DMS 273 treated with DMSO at 0.1 percent for 48 hours (cell line): ENCODE measurements around the gene TMEM119.

Source experiments
- DNase-seq: peaks from one replicate; lab custom pipeline; 2025; lab: John Stamatoyannopoulos, UW

Gene TMEM119, protein sequence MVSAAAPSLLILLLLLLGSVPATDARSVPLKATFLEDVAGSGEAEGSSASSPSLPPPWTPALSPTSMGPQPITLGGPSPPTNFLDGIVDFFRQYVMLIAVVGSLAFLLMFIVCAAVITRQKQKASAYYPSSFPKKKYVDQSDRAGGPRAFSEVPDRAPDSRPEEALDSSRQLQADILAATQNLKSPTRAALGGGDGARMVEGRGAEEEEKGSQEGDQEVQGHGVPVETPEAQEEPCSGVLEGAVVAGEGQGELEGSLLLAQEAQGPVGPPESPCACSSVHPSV

DNA sequence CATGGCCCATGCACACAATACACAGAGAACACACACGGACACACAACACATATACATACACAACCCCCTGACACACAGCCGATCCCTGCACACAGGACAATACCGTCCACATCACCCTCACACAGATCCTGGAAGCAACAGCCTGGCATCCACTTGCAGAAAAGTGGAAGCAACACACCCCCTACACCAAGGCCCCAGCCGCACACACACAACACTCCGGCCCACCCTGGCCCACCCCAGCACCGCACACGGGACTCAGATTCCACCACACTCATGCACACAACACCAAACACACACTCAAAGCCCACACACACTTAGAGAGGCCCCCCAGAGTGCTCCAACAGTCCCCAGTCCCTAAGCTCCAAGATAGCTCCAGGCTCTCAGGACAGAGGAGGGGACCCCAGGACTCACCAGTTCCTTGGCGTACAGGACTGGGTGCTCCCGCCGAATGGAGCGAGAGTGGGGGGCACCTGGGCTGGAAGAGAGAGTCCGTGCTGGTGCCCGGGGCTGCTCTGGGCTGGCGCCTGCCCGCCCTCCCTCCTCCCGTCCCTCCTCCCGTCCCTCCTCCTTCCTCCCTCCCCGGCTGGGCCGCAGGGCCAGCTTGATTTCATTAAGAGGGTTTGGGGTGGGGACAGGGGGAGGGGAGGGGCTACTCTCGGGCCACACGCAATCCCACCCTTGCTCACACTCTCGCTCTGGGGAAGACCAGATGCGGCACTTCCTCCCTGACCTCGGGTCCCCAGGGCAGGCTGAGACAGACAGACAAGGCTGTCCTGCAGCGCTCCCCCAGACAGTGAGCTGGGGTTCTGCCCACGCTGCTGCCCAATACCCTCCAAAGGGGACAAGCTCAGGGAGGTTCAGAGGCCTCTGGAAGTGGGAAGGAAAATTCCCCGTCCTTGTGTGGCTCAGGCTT, at the start of gene TMEM119:
Gene TMEM119 (minus strand): TSS at position 526 of the 913 bp plus-strand sequence. CDS start 5,701 bp downstream, outside the sequence.
- no peak for DNase-seq

DNA sequence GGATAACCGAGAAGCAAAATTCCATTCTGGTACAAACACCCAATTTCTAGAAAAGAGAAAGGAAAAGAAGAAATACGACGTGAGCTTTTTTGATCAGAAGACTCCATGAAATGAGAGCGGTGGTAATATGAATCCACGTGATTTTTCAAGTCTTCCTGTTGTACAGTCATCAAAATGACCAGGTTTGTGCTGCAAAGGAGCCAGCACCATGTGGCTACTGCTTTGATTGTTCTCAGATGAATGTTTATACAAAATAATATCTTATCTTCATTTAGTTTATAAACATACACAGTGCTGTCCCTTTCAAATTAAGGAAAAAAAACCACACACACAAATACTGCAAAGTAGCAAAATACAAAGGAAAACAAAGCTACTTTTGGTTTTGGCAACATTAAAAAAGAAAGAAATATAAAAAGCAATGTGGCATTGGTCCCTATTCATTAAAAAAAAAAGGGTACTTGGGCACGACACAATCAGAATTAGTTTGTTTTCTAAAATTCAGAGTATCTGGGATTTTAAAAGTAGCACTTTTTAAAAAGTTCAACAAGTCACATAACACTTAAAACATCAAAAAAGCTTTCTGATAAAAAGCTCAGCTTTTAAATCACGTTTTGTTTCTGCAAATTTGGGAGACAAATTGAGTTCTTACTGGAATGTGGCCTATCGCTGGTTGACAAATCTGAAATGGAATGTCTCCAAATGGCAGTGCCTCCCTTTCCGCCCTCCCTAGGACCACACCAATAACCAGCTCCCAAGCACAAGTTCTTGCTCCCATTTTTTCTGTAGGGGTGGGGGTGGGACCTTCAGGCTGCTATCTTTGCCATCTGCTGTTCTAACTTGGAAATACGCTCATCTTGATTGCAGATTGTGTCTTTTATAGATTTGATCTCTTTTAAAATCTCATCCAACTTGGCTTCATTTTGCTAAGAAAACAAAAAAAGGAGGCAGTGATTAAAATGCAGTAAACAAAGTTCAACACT, 49.0 kb upstream of the TMEM119 start:
- DNase-seq, result no peak

DNA sequence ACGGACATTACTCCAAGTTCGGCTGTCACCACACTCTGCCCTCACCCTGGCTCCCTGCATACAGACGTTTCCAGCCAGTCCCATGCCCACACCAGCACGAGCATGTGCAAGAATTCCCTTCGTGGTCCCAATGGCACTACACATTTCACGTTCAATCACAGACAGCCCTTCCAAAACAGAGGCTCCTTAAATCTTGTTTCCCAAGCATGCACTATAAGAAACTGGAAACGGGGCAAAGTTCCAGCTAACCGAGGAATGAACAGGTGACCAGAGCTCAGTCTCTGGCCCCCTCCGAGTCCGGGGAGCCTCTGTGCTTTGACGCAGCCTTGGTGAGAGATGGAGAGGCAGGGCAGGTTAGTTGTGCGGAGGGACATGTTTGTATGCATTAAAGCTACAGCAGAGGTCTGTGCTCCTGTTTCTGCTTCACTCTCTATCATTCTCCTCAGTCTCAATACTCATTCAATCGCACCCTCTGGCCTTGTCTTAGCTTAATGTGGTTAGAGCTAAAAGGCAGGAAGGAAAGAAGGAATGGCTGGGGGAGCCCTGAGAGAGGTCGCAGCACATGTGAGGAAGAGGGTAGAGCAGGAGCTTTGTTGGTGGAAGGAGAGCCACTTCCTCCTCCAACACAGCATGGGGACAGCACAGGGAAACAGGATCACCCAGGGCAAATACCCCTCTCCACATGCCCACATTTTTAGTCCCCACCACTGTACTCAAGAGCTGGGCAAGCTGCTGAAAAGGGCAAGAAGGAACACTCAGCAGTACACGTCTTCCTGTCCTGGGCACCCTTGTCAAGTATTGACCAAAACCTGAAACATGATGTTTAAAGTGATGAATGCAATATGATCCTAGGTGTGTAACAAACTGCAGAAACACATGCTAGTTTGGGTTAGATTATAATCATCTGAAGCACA, 48.1 kb upstream of the TMEM119 start:
- no peak for DNase-seq

DNA sequence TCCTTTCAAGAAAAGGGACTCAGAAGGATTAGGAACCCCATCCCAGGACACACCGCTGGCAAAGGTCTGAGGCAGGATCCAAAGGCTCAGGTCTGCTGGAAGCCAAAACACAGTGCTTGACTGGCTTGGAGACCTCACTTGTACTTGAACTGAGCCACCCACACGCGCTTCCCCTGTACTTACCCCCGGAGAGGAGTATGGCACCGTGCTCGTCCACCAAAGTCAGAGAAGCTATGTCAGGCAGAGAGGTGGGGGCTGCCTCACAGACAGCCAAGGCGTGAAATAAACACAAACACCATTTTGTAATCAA, 46.9 kb upstream of the TMEM119 start:
- no peak for DNase-seq

DNA sequence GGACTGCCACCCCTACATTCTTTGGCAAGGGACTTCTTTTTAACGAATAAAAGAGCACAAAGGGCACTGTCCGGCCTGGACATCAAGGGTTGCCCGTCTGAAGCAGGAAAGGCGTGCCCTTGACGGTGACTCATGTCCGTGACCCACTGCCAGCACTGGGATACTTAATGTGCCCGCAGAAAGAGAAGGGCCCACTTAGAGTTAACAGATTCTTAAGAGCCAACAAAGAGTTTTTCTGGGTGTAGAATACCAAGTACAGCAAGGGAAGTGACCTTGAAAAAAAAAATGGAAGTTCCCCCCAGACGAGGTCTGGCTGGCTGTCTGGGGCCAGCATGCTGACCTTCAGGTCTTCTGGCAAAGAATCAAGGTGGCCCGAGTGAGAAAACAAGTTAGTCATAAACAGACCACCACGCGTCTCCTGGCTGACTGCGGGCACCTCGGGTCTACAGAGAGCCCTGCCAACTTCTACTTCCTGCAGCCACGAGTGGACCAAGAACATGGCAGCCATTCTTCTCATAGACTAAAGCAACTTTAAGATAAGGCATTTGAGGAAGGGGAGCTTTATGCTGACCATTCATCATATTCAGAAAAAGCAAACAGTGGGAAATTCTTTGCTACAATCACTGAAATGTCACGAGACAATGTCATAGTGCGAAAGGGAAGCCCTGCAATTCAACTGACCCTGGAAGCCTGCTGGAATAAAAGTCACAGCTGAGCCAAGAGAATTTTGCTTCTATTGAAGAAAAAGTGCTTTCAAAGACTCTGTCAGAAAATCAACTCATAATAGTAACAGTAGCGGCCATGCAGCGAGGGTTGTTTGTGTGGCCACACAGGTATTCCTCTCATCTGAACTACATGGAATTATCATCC, 46.3 kb upstream of the TMEM119 start:
- DNase-seq, result no peak

DNA sequence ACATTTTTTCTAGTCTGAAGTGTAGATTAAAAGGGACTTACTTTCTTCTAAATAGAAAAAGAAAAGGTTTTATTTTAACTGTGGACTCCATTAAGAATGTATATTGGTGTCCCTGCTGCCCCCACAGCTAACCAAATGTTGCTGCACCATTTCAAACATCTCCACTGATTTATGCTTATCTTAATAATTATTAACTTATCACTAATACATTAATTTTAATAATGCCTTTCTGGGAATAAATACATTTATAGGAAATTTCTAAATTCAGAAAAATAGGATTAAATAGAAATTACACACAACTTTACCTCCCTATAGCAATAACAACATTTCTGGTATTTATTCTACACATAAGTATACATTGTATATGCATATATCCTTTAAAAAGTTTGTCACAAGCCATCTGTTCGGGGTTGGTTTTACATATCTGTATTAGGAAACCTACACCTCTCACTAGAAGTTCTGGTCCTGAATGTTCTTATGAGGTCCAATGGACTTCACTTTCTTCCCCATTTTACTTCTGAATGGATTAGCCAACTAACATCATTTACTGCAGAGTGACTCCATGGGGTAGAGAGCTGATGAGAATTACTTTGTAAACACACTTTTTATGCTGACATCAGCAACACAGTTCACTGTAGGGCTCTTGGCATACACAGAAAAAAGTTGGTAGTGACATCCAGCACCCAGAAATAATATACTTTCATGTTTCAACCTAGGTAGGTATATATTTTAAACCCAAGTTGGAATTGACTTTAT, 45.2 kb upstream of the TMEM119 start:
- DNase-seq, result no peak

DNA sequence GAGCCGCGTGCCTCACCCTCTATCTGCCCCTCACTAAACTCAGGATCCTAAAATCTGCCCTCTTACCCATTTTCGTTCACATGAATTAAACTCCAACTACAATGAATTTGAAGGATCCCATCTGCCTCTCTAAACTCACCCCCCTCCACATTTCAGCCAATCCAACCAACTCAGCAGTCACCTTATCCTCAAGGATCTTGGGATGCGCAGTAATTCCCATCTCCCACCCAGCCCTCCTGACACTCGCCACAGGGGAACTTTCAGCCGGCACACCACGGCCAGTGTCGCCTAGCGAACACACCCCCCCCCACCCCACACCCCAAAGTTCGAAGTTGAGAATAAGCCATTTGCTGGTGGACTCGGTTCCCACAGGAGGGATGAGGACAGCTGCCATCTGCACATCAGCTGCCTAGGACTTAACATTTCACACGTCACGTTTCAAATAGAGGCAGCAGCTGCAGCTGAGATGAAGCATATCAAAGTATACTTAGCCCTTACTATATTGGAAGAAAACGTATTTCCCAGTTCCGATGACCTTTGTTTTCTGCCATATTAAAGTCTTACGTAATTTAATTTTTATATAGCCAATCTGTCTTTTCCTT, 44.5 kb upstream of the TMEM119 start:
- peak; percentile 67 for DNase-seq

DNA sequence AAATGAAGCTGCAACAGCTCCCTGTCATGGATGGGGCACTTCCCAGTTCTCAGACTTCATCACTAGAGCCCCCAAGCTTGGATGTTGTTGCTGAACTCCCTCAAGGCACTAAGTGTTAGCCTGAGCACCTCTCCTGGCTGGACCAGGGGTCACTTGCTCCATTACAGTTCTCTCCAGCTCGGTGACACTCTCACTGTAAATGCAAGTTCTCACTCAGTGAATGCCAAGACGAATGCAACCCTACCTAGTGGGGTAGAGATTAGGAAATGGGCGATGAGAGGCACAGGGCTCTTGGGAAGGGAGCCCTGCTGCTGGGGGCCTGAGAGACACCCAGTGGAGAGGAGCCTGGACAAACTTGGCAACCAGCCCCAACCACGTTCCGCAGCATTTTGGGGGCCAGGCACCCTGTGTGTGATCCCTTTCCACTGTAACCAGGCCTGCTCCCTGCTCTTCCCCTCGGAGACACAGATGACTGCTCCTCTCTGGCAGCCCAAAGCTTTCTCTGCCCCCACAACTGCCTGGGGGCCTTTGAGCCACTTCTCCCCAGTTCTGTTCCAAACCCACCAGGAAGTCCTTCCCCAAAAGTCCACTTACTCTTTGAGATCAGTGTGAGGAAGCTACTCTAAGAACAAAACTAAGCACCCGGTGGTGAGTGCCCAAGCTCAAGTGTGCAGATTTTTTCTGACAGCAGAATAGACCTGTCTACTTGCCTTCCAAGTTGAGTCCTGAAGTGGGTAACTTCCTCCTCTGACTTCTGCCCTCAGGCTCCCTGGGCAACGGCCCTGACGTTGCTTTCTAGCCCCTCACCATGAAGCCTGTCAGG, 43.8 kb upstream of the TMEM119 start:
- DNase-seq, result no peak

DNA sequence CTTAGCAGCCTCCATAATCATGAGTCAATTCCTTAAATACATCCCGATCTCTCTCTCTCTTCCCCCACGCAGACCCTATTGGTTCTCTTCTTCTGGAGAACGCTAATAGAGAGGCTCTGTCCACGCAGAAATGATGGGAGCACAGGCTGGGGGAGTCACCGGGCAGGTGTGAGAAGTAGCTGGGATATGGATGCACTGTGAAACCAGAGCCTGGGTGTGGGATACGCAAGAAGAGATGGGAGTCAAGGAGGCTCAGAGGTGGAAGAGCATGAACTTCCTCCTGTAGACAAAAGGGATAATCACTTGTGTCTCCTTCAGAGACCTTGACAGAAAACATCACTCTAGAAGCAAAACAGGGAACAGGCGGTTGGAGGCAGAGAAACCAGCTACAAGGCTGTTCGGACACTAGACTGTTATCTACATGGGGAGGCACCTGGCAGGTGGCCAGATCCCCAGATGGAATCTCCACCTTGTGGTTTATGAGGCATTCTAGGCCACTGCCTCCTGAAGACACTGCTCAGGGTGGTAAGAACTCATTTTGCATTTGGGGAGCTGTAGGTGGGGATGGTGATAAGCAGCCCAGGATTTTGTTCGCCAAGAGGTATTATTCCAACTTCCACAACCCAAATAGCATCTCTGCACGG, 43.0 kb upstream of the TMEM119 start:
- DNase-seq, result no peak

DNA sequence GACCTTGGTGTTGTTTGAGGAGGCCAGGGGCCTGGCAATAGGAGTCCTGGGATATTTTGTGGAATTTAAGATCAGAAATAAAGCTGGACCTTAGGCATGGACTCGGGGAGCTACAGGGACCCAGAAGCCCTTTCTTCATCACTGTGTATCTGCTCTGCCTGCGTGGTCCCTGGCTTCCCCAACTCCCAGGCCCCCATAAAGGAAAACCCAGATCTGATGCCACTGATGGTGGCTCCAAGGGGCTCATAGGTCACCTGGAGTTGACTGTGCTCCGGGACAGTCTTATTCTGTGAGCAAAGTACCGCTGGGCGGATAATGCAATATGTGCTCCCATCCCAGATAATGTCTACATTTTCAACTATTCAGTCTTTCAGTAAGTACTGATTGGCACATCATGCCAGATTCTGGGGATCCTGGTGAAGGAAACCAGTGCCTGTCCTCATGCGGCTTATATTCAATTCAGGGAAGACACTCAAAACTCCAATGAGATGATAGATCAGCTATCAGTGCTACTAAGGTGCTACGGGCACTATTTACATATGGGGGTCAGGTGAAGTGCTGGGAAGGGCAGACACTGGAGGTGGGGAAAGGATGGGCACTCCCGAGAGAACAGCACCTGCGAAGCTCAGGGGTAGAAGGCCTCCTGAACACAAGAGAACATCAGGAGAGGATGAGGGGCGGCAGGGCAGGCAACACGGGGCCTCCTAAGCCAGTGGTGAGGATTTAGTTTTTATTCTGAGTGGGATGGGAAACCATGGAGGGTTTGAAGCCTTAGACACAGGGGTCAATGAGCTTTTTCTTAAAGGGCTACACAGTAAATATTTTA, 41.3 kb upstream of the TMEM119 start:
- DNase-seq, result no peak

DNA sequence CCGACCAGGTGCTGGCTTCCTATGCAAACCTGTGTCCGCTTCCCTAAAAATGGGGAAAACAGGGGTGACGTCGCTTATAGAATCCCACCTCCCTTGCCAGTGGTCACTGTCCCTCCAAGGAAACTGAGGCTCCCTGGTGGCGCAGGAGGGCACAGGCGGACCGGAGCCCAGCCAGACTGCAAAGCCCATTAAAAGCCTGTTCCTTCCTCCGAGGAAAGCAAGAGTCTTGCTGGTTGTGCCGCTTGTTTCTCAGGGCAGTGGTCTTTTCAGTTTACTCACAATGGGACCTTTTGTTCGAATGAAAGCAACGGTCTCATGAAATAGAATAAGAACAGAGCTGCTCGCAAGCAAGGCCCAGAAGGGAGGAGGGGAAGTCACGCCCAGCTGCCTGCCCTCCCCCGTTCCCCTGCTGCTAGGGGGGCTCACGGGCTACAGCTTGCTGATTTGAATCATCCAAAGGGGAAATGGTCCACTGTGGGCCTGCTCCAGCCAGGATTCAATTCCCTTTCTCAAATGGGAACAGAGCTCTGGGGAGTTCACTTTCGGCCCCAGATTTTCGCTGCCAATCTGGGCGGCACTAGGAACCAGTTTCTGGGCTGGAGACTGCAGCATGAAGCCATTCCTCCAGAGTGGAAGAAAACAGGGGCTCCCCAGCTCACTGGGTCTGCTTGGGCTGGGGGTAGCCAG, 40.4 kb upstream of the TMEM119 start:
- DNase-seq, result no peak

DNA sequence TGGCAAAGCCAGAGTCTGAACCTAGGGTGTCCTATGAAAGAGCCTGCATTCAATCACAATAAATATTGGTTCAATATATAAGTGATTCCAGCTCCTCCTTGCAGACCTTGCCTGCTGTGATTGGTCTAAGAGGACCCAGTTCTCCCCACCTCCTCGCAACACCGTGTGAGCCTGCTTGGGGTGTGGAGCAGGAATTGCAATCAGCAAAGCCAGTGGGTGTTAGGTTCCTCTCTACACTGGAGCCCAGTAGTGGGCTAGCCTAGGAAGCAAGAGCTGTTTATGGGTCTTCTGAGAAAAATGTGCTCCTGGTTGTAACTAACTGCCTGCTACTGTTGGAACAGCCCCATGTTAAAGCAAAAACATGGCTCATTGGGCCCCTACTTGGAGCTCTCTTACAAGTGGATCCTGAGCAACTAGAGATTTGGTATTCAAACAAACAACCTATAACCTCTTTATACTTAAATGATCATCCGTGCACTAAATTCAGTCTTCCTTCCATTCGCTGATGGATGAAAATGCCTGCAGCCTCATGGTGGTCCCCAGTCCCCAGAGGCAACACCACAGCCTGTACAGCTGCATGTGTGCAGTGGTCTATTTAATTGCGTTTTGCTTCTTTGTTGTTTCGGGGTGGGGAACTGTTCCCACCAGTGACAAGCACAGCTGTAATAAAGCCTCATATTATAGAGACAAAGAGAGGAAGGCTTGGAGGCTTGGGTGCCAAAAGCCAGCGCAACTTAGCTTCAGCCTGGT, 39.5 kb upstream of the TMEM119 start:
- no peak for DNase-seq

DNA sequence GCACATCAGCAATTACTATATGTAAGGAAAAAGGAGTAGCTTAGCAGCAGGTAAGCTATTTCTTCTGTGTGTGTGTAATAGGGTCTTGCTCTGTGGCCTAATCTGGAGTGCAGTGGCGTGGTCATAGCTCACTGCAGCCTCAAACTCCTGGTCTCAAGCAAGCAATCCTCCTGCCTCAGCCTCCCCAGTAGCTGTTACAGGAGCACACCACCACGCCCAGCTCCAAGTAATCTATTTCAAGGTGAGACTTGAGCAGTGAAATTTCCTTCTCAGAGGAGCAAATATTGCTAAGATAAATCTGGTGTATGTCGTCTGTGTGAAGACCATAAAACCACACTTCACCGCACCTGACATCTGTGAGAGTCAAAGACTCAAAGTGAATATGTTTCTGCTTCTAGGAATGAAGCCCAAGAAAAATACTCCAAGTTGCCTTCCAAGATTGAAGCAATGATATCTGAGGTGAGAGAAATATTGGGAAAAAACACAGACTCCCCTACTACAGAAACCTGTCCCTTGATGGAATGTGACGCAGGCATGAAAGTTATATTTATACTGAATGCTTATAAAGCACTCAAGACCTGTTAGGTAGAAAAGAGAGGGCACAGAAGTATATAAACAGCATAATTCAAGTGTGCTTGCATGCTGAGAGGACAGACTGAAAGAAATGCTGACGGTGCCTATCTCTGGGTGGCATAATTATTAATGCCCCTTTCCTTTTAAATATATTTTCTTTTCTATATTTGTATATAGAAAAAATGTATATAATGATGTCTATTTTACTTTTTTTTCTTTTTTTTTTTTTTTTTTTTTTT, 38.3 kb upstream of the TMEM119 start:
- DNase-seq, result no peak

DNA sequence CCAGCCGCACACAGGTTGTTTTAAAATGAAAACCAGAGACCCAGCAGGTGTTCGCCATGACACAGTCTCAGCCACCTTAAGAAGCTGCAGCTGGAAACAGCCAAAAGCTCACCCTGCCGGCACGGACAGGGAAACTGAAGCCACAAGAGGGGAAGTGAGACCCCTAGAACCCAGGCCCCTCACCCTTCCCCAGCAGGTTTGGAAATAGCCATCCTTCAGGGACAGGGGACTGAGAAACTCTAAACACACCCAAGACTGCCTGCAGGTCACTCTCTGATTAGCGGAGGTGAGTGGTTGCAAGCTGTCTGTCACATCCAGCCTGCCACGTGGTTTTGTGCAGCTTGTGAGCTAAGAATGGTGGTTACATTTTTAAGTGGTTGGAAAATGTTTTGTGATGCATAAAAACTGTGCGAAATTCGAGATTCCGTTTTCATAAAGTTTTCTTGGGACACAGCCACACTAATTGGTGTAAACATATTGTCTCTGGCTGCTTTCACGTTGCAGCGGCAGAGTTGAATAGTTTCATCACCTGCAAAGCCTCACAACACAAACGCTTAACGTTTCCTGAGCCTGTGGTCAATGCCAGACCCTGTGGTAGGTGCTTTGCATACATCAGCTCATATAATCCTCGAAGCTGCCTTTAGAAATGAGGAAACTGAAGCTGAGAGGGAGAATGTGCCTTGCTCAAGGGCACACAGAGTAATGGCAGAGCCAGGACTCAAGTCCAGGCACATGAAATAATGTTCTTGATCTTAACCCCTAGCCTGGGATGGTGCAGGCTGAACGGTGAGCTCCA, 37.5 kb upstream of the TMEM119 start:
- DNase-seq, result no peak
